Activated CD8-positive, alpha-beta memory T cell treated with anti-CD3 and anti-CD28 coated beads, Interleukin-2, amount 50 U/mL, for 48 hours (primary cell): ENCODE results near the gene RPTOR.
"Not testable (repeated sequence)": the region's sequence is repeated elsewhere in the genome, so short reads cannot be mapped to it uniquely, and the experiment has no call there.

ENCODE experiments used
- DNase-seq: peaks from one replicate; pipeline ENCODE4 v3.0.0-alpha.2; 2020

RPTOR gene

DNA sequence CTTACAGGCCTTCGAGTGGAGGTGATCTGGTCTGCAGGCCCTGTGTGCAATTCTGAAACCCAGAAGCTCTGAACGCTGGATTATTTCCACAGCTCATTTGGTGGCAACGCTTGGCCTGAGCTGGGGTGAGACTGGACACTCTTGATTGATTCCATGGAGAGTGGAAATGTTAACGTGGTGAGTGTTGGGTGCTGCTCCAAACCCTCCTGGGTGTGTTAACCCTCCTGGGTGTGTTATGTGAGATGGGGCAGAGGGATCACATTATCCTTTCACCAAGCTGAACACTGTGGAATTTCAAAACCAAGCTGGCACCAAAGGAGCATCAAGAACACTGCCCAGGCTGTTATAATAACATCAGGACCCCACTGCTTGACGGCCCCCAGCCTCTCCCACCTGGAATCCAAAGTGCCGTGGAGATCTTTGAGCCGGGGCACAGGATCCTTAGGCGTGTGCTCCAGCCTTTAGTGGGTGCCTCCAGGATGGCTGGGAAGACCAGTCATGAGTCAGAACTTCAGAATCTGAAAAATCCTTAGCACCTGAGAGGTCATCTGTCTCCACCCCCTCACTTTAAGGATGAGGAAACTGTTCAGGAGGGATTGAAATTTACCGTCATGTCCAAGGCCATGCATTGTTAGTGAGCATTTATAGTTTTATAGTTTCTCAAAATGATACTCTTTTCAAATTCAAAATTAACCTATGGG is 75.0 kb downstream of the RPTOR start:
- DNase-seq = no peak

DNA sequence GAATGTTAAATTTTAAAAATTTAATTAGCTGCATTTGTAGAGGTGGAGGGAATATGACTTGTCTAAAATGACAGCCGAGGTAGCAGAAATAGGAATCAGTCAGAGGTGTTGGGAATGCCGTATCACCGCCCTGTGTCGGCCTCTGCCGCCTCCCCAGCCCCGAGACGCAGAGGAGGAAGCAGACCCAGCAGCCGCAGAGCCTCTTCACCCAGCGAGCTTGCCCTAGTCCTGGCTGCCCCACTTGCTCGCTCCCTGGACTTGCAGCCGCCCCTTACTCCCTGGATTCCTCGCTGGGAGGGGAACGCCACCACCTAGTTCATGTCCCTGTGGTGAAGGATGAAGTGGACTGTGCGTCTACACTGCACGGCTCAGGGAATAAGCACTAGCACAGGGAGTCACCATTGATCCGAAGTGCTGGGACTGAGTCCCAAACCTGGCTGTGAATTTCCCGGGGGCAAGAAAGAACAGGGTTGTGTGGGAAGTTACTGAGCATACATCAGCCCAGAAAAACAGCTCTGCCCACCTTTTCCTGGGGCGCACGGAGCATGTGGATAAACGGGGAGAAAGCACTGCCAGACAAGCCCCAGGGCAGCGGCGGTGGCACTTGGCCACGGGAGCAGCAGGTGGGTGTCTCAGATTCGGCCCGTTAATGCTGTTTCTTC is 76.8 kb downstream of the RPTOR start:
- no peak for DNase-seq

DNA sequence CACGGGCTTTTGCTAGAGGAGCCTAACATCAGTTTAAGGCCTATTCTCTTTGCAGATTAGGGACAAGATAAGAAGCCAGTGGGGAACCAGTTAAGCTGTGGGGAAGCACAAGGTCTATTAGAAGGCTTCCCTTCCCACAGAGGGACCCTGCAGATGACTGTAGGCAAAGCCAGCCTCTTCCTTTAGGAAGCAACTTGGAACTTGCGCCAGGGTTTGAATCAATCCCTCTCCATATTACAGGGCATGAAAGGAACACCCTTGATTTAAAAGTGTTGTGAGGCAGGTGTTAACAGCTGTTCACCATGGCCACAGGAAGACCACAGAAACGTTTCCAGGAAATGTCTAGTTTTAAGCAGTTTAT is 77.3 kb downstream of the RPTOR start:
- no peak for DNase-seq

DNA sequence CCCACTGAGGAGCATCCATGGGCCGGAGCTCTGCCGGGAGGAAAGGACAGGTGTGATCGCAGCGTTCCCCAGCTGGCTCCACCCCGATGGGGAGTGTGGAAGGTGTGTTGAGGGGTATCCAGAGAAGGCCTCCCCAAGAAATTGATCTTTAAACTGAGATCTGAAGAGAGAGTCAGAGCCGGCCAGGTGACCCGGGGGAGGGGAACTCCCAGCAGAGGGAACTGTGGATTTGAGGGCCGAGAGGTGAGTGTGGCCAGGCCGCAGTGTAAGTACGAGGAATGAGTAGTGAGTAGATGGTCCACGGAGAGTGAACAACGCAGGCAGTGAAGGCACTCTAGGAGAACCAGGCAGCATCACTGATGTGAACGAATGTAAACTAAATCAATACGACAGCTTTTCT is 80.2 kb downstream of the RPTOR start:
- no peak for DNase-seq

DNA sequence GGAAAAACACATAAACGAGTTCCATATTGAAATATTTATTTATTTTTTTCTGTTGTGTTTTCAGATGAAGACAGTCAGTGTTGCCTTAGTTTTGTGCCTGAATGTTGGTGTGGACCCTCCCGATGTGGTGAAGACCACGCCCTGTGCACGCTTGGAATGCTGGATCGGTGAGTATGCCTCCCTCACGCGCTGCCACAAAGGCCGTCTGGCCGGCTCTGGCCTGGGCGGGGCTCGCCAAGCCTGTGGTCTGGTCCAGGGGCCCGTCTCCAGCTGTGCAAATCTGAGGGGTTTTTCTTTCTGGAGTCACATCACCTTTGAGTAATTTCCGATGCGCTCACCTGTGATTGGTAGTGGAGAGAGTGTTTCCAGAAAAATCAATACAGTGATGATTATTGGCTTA is 81.0 kb downstream of the RPTOR start:
- no peak for DNase-seq

DNA sequence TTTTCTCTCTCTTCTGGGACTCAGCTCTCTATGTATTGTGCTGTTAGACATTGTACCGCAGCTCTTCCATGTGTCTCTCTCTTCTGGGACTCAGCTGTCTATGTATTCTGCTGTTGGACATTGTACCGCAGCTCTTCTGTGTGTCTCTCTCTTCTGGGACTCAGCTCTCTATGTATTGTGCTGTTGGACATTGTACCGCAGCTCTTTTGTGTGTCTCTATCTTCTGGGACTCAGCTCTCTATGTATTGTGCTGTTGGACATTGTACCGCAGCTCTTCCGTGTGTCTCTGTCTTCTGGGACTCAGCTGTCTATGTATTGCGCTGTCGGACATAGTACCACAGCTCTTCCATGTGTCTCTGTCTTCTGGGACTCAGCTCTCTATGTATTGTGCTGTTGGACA is 84.2 kb downstream of the RPTOR start:
- DNase-seq = not testable (repeated sequence)

DNA sequence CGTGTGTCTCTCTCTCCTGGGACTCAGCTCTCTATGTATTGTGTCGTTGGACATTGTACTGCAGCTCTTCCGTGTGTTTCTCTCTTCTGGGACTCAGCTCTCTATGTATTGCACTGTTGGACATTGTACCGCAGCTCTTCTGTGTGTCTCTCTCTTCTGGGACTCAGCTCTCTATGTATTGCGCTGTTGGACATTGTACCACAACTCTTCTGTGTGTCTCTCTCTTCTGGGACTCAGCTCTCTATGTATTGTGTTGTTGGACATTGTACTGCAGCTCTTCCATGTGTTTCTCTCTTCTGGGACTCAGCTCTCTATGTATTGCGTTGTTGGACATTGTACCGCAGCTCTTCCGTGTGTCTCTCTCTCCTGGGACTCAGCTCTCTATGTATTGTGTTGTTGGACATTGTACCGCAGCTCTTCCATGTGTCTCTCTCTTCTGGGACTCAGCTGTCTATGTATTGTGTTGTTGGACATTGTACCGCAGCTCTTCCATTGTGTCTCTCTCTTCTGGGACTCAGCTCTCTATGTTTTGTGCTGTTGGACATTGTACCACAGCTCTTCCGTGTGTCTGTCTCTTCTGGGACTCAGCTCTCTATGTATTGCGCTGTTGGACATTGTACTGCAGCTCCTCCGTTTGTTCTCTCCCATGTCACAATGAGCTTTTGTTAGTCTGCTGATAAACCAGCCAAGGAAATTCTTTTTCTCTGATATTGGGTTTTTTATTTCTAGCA is 84.8 kb downstream of the RPTOR start:
- DNase-seq = no peak

DNA sequence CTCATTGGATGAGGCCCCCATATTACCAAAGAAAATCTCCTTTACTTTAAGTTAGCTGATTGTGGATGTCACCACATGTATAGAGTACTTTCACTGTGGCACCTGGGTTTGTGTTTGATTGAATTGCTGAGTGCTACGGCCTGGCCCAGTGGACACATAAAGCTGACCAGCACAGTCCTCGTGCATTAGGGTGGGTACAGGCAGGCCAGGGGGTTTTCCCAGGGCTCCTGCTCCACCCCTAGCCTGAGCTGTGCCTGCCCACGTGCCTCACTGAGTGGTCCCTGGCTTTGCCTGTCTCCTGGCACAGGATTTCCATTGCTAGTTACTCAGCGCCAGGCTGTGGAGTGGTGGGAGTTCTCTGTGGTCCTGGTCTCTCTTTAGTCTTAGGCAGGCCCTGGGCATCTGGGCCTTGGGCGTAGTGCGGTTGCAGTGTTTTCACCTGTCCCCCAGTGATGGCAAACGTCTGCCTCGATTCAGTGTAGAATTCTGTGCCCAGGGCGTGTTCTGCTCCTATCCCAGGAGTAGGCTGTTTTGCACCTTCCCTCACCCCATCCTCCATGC is 86.0 kb downstream of the RPTOR start:
- no peak for DNase-seq

DNA sequence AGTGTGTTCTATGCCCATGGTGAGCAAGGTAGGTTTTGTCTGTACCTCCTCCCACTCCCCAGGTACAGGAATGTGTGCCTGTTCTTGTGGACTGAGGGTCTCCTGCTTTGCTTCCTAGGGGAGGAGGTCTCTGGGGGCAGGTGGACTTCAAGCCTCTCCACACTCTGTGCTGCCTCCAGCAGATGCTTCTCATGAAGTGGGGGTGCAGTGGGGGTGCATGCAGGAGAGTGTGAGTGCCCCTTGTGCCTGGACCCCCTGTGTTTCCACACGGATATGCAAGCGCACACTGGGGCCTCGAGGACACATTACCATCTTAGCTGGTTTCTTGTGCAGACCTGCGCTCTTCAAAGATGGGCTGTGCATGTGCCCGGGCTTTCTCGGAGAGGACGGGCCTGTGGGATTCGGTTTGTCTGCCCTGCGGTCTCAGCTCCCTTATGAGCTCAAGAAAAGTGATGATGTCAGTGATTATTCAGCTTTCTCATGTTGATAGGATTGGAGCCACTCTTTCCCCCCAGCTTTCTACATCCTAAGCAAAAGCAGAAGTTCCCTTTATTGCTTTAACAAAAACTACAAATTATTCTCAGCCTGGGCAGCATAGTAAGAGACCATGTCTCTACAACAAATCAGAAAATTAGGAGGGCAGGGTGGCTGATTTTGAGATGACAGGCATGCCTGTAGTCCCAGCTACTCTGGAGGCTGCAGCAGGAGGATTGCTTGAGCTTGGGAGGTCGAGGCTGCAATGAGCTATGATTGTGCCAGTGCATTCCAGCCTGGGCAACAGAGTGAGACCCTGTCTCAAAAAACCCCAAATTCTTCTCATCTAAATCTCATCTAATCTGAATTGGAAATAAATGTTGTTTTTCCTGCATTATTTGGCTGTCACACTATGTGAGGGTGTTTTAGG is 86.8 kb downstream of the RPTOR start:
- DNase-seq = no peak

DNA sequence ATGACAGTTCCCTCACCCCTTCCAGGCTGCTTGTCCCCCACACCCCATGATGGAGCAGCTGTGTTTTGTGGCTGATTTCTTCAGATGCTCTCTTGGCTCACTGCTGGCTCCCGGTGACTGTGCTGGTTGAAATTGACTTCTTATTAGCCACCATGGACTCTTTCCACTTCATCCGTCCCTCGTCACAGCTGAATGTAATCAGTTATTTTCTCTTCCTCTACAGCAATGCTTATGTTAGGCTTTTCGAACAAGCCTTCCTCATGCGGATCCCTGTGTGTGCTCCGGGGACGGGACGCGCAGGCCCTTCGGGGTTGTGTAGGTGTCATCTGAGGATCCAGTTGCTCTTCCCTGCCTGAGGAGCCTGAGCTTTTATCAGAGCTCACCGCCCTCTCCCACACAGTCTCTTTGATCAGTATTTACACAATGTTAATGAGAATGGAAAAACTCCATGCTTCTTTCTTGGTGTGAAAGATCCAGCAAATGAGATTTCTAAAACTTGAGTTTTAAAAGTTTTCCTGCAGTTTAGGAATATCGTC is 87.5 kb downstream of the RPTOR start:
- DNase-seq = no peak

DNA sequence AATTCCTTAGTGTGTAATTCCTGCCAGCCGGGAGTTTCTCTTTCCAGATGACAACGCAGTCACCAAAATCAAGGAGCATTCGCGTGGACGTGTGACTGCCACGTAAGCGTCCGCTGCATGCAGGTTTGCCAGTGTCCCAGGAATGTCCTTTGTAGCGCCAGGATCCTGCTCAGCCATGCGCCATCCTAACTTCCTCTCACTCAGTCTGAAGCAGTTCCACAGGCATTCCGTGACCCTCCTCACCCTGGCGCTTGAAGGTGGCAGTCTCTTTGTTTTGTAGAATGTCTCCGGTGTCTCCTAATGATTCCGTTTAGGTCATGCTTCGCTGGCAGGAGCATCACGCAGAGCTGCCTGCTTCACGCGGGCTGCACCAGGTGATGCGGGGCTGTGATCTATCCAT is 88.6 kb downstream of the RPTOR start:
- DNase-seq = no peak

DNA sequence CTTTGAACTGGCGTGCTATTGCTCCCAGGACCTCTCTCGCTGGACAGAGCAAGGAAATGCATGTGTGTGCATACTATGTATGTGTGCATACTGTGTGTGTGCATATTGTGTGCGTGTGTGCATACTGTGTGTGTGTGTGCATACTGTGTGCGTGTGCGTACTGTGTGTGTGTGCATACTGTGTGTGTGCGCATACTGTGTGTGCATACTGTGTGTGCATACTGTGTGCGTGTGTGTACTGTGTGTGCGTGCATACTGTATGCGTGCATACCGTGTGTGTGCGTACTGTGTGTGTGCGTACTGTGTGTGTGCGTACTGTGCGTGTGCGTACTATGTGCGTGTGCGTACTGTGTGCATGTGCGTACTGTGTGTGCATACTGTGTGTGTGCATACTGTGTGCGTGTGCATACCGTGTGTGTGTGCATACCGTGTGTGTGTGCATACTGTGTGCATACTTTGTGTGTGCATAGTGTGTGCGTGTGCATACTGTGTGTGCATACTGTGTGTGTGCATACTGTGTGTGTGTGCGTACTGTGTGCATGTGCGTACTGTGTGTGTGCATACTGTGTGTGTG is 89.4 kb downstream of the RPTOR start:
- no peak for DNase-seq

DNA sequence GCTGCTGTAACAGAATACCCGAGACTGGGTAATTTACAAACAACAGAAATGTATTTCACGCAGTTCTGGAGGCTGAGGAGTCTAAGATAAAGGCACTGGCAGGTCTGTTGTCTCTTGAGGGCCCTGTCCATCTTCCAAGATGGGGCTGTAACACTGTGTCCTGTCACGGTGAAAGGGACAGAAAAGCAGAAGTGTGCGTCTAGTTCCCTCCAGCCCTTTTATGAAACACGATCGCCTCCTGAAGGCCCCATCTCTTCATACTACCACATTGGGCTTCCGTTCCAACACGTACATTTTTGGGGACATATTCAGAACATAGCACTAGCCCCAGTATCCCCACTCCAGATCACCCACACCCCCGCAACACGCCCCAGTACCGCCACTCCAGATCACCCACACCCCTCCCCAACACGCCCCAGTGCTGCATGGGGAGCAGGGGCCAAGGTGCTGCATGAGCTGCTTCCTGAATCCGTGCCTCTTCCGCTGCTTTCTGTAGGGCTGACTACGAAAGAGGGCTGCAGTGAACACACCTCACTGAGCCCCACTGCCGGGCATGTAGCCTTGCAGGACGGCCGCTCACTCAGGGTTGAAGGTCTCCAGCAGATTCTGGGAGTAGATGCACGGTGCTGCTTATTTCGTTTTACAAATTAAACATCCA is 91.9 kb downstream of the RPTOR start:
- DNase-seq = no peak

DNA sequence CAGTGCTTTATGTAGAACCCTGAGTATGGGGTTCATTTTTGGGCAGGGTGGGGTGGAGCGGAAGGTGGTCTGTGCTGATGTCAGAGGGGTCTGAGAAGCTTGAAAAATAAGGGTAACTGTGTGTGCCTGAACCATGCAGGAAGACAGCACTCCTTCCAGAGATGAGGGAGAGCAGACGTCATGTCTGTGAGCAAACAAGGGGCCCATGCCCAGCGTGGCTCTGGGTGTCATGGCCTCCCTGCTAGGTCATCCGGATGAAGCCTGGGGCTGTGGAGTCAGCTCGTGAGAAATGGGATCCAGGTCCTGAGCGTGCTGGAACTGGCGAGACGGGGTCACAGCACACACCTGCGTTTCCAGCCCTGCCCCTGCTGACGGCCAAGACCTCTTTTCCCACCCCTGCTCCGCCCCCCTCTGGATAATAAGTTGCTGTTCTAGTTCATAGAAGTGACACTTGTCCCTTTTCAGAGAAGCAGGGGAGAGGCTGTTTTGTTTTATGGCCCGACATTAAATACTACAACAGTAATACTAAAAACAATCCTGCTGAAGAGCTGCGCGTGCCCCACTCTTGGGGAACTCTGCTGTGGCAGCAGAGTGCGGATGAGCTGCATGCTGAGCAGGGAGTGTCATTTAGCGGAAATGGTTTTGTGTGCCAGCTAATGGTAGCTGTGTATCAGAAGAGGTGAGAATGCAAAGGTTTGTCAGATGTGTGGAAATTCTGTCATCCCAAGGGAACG is 92.6 kb downstream of the RPTOR start:
- no peak for DNase-seq

DNA sequence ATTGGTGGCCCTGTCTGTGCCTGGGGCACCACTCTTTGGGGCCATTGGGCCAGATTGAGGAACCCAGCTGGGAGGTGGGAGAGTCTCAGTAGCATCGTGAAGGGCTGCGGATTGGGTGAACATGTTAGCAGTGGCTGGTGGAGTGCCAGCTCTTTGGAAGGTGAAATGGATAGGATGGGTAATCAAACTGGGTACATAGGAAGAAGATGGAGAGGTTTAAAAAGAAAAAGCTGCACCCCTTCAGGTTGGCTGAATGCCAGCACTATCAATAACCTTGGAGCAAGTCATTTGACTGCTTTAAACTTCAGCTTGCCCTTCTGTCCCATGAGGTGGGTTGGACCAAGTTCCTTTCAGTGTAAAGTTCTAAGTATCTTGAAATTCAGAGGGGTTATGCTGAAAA is 95.0 kb downstream of the RPTOR start:
- no peak for DNase-seq

DNA sequence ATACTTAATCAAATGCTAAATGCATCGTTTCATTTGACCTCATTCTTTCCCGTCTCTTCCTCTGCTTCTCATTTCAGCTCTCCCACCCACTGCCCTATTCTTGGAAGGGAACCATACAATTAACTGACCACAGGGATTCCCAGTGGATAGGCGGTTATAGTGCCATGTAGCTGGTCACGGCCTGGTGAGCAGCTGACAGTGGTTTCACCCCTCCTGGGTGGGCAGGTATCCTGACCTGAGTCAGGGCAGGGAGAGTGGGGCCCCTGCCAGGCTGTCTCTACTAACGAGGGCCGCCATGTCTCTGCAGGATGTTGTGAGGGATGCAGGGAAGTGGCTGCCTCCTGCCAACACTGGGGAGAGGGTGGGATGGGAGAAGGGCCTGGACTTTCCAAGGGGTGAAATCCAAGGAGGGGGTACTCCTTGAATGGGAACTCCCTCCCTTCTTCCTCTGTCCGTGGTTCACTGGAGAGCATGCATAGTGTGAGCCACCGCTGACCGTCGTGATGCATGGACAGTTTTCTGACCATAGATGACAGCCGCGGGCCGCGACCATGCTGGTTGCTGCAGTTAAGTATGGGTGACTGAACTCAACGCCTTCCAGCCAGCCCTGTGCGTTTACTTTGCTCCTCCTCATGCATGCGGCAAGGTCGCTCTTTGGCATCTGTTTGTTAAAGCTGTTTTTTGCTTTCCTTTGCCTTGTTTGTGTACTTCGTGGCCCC is 95.9 kb downstream of the RPTOR start:
- DNase-seq = no peak

DNA sequence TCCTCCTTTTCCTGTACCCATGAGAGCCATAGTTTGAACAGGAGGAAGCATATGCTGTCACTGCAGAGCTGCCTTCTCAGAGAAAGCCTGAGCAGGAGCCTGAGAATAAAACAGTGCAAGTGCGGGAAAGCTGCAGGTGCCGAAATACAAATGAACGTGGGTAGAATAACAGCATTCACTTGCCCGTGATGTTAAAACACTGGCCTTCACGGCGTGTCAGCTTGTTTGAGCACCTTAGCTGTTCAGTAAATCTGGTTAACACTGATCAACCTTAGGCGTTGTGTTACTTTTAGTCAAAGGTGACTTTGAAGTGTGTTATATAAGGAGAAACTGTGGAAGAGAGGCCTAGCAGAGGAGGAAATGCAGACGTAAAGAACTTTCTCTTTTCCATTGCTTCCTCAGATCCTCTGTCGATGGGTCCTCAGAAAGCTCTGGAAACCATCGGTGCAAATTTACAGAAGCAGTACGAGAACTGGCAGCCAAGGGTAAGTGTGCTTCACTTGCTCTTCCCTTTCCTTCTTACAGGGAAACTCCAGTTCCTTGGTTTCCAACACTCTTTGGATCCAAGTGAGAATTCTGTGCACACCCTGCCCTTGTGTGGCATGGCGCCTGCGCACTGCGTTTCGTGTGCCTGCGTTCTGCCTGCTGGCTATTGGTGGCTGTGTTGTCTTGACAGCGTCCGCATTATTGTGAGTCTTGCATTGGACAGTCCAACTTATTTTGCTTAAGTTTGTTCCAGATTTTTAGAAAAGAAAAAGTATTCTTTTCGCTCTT is 98.9 kb downstream of the RPTOR start:
- DNase-seq = no peak

DNA sequence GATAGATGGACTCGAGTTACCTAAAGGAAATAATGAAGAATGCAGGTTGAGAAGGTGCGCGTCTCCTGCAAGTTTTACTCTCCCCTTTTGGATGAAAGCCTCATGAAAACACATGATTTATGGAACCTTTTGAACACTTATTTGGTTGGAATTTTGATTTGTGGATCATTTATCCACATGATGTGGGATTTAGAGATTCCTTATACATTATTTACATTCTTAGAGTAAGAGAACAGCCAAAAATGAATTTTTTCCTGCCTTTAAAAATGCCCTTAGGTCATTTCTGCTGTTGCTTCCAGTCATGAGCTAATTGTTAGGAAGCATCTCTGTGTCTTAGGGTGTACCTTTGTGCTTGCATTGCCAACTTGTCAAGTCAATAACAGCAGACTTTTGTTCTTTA is 99.9 kb downstream of the RPTOR start:
- DNase-seq = no peak

DNA sequence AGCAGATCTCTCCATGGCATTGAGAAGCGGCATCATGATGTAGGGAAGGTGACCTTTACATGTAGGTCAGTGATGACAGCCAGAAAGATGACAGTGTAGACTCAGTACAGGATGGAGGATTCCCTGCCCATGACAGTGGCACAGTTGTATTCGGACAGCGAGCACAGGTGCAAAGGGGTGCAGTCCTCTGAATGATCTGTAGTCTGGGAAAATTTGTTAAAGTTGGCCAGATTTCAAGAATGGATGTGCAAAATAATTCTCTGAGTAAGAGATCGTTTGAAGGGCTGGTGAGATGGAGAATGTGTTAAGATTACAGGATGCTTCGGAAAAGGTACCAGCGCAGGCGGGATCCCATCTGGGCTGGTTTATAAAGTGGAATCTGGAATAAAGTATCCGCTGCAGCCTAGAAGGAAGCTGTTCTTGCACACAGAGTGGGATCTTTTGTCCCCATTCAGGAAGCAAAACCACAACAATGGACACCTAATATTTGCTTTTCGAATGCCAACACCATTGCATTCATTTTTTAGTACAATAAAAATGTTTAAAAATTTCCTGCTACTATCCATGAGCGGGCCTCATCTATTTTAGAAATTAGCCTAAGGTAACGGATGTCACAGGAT is 101.2 kb downstream of the RPTOR start:
- no peak for DNase-seq
